ENCODE data around the gene NPHP4. TPM values are rescaled to one million over a fixed set of nuclear protein-coding genes. Genes with fewer than 3 reads are reported as not detected.

NPHP4 gene
- total RNA-seq, 1 donor from 2014 or later = 33.2 TPM

DNA sequence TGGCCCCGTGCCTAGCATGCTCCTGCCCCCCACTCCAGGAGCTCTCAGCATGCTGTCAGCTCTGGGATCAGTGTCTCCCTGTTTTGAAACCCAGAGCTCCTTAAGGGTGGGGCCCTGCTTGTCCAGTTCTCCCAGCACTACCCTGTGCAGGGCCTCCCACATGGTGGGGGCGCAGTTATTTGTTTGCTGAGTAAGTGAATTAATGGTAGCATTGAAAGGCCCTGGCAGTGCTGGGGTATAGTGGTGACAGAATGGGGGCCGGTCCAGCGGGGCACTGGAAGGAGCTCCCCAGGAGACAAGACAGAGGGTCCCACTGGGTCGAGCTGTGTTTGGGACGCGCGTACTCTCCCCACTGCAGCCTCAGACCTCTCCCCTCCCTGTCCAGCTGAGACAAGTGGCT, 99.9 kb downstream of the NPHP4 start:
- DNase-seq (ENCODE audit: low read depth, low spot score) = no peak
- Mint-ChIP-seq H3K27ac (ENCODE audit: unreplicated experiment) (no peak overlapping the region), H3K4me1 (peaks cover 65% of the 10 kb centered on the region), H3K9me3 (peaks cover 7% of the 10 kb centered on the region), H3K27me3 (ENCODE audit: low read depth) (no peaks in the 10 kb centered on the region), H3K4me3 (no peak overlapping the region), H3K36me3 (ENCODE audit: low read depth) (peaks cover 22% of the 10 kb centered on the region)
- TF ChIP-seq, protein P1, sequence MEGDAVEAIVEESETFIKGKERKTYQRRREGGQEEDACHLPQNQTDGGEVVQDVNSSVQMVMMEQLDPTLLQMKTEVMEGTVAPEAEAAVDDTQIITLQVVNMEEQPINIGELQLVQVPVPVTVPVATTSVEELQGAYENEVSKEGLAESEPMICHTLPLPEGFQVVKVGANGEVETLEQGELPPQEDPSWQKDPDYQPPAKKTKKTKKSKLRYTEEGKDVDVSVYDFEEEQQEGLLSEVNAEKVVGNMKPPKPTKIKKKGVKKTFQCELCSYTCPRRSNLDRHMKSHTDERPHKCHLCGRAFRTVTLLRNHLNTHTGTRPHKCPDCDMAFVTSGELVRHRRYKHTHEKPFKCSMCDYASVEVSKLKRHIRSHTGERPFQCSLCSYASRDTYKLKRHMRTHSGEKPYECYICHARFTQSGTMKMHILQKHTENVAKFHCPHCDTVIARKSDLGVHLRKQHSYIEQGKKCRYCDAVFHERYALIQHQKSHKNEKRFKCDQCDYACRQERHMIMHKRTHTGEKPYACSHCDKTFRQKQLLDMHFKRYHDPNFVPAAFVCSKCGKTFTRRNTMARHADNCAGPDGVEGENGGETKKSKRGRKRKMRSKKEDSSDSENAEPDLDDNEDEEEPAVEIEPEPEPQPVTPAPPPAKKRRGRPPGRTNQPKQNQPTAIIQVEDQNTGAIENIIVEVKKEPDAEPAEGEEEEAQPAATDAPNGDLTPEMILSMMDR (conservative IDR thresholded peaks at IDR 0.05) = no peak

DNA sequence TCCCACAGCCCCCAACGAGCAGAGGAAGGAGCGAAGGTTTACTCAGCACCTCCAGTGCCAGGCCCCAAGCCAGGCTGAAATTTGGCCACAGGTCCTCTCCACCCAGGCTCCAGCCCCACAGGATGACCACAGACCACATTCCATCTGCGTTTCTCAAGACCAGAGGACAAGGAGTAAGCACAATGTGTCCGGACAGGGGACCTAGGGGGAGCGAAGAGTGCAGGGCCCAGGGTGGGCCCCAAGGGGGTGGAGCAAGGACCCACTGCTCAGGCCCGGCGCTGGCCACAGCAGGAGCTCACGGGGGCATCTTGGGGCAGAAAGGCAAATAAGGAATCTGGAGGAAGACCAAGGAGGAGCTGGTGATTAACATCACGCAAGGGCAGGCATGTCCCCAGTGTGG, 100.5 kb downstream of the NPHP4 start:
- Mint-ChIP-seq H3K27me3 (ENCODE audit: low read depth) (no peaks in the 10 kb centered on the region), H3K4me3 (no peak overlapping the region)
- TF ChIP-seq, protein P1 (conservative IDR thresholded peaks at IDR 0.05) = no peak

DNA sequence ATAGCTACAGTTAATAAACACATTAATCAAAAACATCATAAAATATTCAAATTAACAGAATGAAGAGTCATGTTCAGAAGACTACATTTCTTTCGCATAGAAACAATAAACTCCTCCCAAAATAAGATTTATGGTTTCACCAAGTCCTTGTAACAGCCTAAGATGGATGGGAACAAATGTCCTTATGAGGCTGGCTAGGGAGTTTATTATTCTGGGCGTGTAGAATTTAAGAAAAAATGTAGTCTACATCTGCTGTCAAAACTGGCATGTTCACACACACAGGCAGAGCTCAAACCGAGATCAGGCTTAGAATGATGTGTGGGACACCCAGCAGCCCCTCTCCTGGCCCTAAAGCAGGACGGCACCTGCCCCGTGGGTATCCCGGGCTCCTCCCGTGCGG, 101.1 kb downstream of the NPHP4 start:
- DNase-seq (ENCODE audit: low read depth, low spot score) = no peak
- H3K4me3 Mint-ChIP-seq = no peak overlapping the region
- no peak overlapping the region for H3K27ac Mint-ChIP-seq (ENCODE audit: unreplicated experiment)
- TF ChIP-seq, protein P1 (conservative IDR thresholded peaks at IDR 0.05) = no peak
- H3K4me1 Mint-ChIP-seq = peaks cover 53% of the 10 kb centered on the region
- H3K27me3 Mint-ChIP-seq (ENCODE audit: low read depth) = no peaks in the 10 kb centered on the region
- peaks cover 7% of the 10 kb centered on the region for H3K9me3 Mint-ChIP-seq
- H3K36me3 Mint-ChIP-seq (ENCODE audit: low read depth) = peaks cover 22% of the 10 kb centered on the region

More for the DNA sequence above, 100.5 kb downstream of the NPHP4 start:
- Mint-ChIP-seq H3K4me1 (peaks cover 59% of the 10 kb centered on the region), H3K36me3 (ENCODE audit: low read depth) (peaks cover 22% of the 10 kb centered on the region), H3K9me3 (peaks cover 7% of the 10 kb centered on the region), H3K27ac (ENCODE audit: unreplicated experiment) (no peak overlapping the region)
- no peak for DNase-seq (ENCODE audit: low read depth, low spot score)

DNA sequence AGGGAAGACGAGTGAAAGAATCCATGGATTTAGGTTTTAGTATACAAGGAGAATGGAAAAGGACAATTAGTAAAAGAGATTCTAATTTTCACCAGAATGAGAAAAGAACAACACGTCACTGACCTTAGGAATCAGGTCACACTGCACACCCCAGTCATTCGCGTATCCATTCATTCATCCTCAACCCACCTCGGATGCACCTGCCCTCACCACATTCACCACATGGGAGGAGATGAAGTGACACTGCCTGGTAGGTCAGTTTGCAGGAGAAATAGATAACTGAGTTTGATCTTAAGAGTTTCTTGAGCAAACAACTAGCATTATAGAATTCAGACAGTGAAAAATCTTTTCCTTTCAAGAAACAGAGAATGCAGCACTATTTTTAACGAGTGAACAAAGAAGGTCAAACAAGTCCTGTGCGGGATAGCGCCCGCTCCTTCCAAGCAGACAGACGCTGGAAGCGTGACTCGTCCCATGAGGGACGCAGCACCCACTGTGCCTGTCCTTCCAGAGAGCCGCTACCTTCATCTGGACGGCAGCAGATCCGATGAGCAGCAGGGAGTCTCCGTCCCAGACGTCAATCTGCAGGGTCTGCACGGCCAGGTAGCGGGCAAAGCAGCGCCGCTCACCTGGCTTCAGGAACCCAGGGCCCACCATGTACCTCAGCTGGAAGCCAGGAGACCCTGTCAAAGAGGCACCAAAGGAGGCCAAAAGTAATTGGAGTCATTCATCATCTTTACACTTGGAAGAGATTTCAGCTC, 101.7 kb downstream of the NPHP4 start:
- H3K4me3 Mint-ChIP-seq = peak overlapping the region; percentile 39
- no peak for DNase-seq (ENCODE audit: low read depth, low spot score)
- H3K36me3 Mint-ChIP-seq (ENCODE audit: low read depth) = peaks cover 22% of the 10 kb centered on the region
- H3K27ac Mint-ChIP-seq (ENCODE audit: unreplicated experiment) = peak overlapping the region; percentile 75
- TF ChIP-seq, protein P1 (conservative IDR thresholded peaks at IDR 0.05) = no peak
- no peaks in the 10 kb centered on the region for H3K27me3 Mint-ChIP-seq (ENCODE audit: low read depth)
- H3K9me3 Mint-ChIP-seq = peaks cover 7% of the 10 kb centered on the region
- peaks cover 47% of the 10 kb centered on the region for H3K4me1 Mint-ChIP-seq

DNA sequence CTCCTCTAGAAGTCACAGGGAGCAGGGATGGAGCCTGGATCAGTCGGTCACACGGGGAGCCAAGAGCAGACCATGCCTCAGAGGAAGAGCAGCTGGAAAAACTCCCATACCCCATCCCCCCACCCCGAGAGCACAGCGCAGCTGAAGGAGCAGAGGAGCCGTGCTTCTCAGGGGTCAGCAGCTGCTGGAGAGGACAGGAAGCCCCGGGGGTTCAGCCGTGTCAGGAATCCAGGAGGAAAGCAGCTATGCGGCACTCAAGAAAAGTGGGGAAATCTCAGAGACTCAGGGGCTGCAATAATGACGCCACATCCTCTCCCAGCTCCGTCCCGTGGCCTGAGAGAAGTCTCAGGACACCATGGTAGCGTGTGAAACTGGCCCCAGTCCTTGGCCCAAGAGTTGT, 102.3 kb downstream of the NPHP4 start:
- H3K9me3 Mint-ChIP-seq = peaks cover 7% of the 10 kb centered on the region
- peak overlapping the region; percentile 59 for H3K27ac Mint-ChIP-seq (ENCODE audit: unreplicated experiment)
- H3K27me3 Mint-ChIP-seq (ENCODE audit: low read depth) = no peaks in the 10 kb centered on the region
- peaks cover 45% of the 10 kb centered on the region for H3K4me1 Mint-ChIP-seq
- TF ChIP-seq, protein P1 (conservative IDR thresholded peaks at IDR 0.05) = no peak
- H3K36me3 Mint-ChIP-seq (ENCODE audit: low read depth) = peaks cover 24% of the 10 kb centered on the region
- no peak for DNase-seq (ENCODE audit: low read depth, low spot score)
- H3K4me3 Mint-ChIP-seq = peak overlapping the region; percentile 39

Measured in neural crest cell (in vitro differentiated cells).